Osteoblast (primary cell): ENCODE data around the gene MAOB. TPM values are rescaled to one million over a fixed set of nuclear protein-coding genes. Genes with fewer than 3 reads are reported as not detected.
A peak's percentile ranks its signal among the peaks of the same experiment; 100 is the strongest.

Source experiments
- DNase-seq: peaks from one replicate; pipeline ENCODE4 v3.0.0; 2011; ENCODE audit warnings: low spot score, mixed read lengths; ENCODE audit not compliant: insufficient read length; ENCODE audit errors: missing footprints
- H2AFZ ChIP-seq: 2 replicates; pipeline ENCODE4 v1.6.0; 2011; ENCODE audit warnings: mild to moderate bottlenecking, low read length
- H3K27ac ChIP-seq: 2 replicates; pipeline ENCODE4 v1.5.1; 2011; ENCODE audit warnings: mild to moderate bottlenecking, low read depth, low read length, moderate library complexity
- H3K27me3 ChIP-seq: 2 replicates; pipeline ENCODE4 v1.6.0; 2012; ENCODE audit warnings: mild to moderate bottlenecking, control low read depth, inconsistent platforms, low read length, moderate library complexity; ENCODE audit not compliant: insufficient read depth
- H3K36me3 ChIP-seq: 2 replicates; pipeline ENCODE4 v1.5.1; 2011; ENCODE audit warnings: mild to moderate bottlenecking, low read length, control low read depth, moderate library complexity; ENCODE audit not compliant: insufficient read depth
- H3K4me1 ChIP-seq: 2 replicates; pipeline ENCODE4 v1.5.1; 2011; ENCODE audit warnings: mild to moderate bottlenecking, low read length, control low read depth, moderate library complexity; ENCODE audit not compliant: insufficient read depth
- H3K4me2 ChIP-seq: 2 replicates; pipeline ENCODE4 v1.6.0; 2011; ENCODE audit warnings: mild to moderate bottlenecking, low read length; ENCODE audit not compliant: insufficient read depth
- H3K4me3 ChIP-seq: fragments of 200-600 bp; sonication (generic); 3 replicates; pipeline ENCODE4 v1.5.1; 2012; ENCODE audit warnings: mild to moderate bottlenecking, low read length, inconsistent platforms; ENCODE audit not compliant: insufficient read depth
- H3K79me2 ChIP-seq: 2 replicates; pipeline ENCODE4 v1.6.0; 2012; ENCODE audit warnings: mild to moderate bottlenecking, low read length, control low read depth, inconsistent platforms; ENCODE audit not compliant: insufficient read depth
- H3K9me3 ChIP-seq: 2 replicates; pipeline ENCODE4 v1.5.1; 2011; ENCODE audit warnings: low read depth, low read length, control low read depth
- H4K20me1 ChIP-seq: 2 replicates; pipeline ENCODE4 v1.6.0; 2012; ENCODE audit warnings: mild to moderate bottlenecking, low read length, control low read depth; ENCODE audit not compliant: insufficient read depth
- total RNA-seq: library from RNA; depleted of rRNA; stranded (reverse); fragments of >200 nt; gene quantifications from 2 replicates; pipeline ENCODE4 v1.2.3, GENCODE V29; 2012
- TF ChIP-seq, protein P1 (sequence below): IDR thresholded peaks from 2 replicates; pipeline ENCODE4 v1.5.1; 2011; ENCODE audit warnings: mild to moderate bottlenecking, low read depth, low read length, moderate library complexity; ENCODE audit errors: extremely low read depth

The MAOB gene
- total RNA-seq, 1 donor = 0.72 TPM

DNA sequence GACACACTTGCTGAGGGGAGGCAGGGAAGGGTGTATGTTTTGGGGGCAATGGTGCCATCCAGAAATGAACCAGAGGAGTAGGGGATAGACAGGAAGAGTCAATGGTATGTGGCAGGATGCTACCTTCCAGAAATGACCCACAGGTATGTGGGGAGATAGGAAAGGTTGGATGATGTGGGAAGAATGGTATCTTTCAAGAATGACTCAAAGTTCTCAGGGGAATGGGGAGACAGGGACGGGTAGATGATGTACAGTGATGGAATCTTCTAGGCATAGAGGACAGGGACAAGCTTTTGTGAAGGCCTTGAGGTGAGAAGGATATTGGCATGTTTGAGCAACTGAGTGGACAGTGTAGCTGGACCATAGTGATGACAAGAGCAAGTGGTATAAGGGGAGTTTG, 161.3 kb downstream of the MAOB start:
- Histone ChIP-seq H4K20me1 (no peaks in the 10 kb centered on the region), H2AFZ (no peak overlapping the region), H3K36me3 (no peaks in the 10 kb centered on the region), H3K79me2 (no peaks in the 10 kb centered on the region), H3K9me3 (no peaks in the 10 kb centered on the region), H3K27ac (no peak overlapping the region), H3K27me3 (no peaks in the 10 kb centered on the region), H3K4me1 (no peaks in the 10 kb centered on the region), H3K4me3 (no peak overlapping the region), H3K4me2 (no peak overlapping the region)
- no peak for DNase-seq
- TF ChIP-seq, protein P1, sequence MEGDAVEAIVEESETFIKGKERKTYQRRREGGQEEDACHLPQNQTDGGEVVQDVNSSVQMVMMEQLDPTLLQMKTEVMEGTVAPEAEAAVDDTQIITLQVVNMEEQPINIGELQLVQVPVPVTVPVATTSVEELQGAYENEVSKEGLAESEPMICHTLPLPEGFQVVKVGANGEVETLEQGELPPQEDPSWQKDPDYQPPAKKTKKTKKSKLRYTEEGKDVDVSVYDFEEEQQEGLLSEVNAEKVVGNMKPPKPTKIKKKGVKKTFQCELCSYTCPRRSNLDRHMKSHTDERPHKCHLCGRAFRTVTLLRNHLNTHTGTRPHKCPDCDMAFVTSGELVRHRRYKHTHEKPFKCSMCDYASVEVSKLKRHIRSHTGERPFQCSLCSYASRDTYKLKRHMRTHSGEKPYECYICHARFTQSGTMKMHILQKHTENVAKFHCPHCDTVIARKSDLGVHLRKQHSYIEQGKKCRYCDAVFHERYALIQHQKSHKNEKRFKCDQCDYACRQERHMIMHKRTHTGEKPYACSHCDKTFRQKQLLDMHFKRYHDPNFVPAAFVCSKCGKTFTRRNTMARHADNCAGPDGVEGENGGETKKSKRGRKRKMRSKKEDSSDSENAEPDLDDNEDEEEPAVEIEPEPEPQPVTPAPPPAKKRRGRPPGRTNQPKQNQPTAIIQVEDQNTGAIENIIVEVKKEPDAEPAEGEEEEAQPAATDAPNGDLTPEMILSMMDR = no peak

DNA sequence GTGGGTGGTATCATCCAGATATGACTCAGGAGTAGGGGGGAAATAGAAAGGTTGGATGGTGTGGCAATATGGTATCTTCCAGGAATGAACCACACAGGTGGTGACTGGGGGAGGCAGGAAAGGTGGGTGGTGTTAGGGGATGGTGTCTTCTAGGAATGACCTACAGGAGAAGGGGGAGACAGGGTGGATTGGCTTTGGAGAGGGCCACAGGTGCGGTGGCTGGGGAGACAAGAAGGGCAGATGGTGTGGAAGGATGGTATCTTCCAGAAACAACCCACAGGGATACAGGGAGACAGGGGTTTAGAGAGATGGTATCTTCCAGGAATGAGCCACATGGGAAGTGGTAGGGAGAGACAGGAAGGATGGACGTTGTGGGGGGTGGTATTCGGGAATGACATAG, 162.2 kb downstream of the MAOB start:
- Histone ChIP-seq H3K9me3 (no peaks in the 10 kb centered on the region), H3K4me2 (no peak overlapping the region), H3K36me3 (no peaks in the 10 kb centered on the region), H3K79me2 (no peaks in the 10 kb centered on the region), H3K27ac (no peak overlapping the region), H3K4me3 (no peak overlapping the region), H4K20me1 (no peaks in the 10 kb centered on the region), H3K27me3 (no peaks in the 10 kb centered on the region), H3K4me1 (no peaks in the 10 kb centered on the region), H2AFZ (no peak overlapping the region)
- TF ChIP-seq, protein P1 = no peak
- DNase-seq = no peak

DNA sequence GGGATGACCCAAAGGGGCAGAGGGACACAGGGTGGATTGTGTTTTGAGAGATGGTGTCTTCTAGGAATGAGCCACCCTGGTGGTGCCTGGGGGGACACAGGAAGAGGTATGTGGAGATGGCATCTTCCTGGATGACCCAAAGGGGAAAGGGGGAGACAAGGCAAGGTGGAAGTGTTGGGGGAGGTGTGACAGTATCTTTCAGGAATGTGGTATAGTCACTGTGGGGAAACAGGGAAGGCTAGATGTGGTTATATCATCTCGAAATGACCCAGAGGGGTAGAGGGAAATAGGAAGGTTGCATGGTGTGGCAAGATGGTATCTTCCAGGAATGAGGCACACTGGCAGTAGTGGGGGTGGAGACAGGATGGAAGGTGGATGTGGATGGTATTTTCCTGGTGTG, 163.3 kb downstream of the MAOB start:
- Histone ChIP-seq H3K36me3 (no peaks in the 10 kb centered on the region), H3K27ac (no peak overlapping the region), H3K9me3 (no peaks in the 10 kb centered on the region), H3K4me2 (no peak overlapping the region), H3K4me3 (no peak overlapping the region), H3K4me1 (no peaks in the 10 kb centered on the region), H3K79me2 (no peaks in the 10 kb centered on the region), H2AFZ (no peak overlapping the region), H4K20me1 (no peaks in the 10 kb centered on the region), H3K27me3 (no peaks in the 10 kb centered on the region)
- peak; percentile 42 for DNase-seq
- TF ChIP-seq, protein P1 = no peak

DNA sequence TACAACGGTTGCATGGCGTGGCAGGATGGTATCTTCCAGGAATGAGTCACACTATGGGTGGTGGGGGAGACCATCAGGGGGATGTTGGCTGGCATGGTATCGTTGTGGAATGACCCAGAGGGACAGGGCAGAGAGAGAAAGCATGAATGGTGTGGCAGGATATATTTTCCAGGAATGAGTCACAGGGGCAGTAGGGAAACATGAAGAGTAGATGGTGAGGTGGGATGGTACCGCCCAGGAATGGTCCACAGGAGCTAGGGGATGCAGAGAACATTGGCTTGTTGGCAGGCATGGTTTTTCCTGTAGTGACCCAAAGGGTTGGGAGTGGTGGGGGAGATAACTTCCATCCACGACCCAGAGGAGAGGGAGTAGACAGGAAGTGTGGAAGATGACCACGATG, 163.7 kb downstream of the MAOB start:
- Histone ChIP-seq H3K9me3 (no peaks in the 10 kb centered on the region), H3K4me2 (no peak overlapping the region), H3K4me1 (no peaks in the 10 kb centered on the region), H3K36me3 (no peaks in the 10 kb centered on the region), H3K79me2 (no peaks in the 10 kb centered on the region), H3K27me3 (no peaks in the 10 kb centered on the region), H3K27ac (no peak overlapping the region), H4K20me1 (no peaks in the 10 kb centered on the region), H2AFZ (no peak overlapping the region), H3K4me3 (no peak overlapping the region)
- TF ChIP-seq, protein P1 = no peak
- DNase-seq = no peak
